HG03280 (cell line): ENCODE results near the gene ADAM21.
"Not testable (repeated sequence)": the region's sequence is repeated elsewhere in the genome, so short reads cannot be mapped to it uniquely, and the experiment has no call there.

Experiments
- ATAC-seq: cut with Tn5 transposase; IDR thresholded peaks from one replicate; pipeline ENCODE4 v1.9.1; 2021; ENCODE audit warnings: mild to moderate bottlenecking, moderate library complexity; ENCODE audit not compliant: unreplicated experiment

Gene ADAM21

GRCh38 chr14:70475459-70475858 is 23.5 kb downstream of the ADAM21 start:
- ATAC-seq: not testable (repeated sequence)

GRCh38 chr14:70477356-70478105 is 25.6 kb downstream of the ADAM21 start:
- not testable (repeated sequence) for ATAC-seq

- no peak for ATAC-seq
These were observed 37.7 kb downstream of the ADAM21 start for GRCh38 chr14:70489579-70490200.

GRCh38 chr14:70498191-70498590 is 46.2 kb downstream of the ADAM21 start:
- ATAC-seq: no peak
